Central memory CD8-positive, alpha-beta T cell (primary cell): Measurements from ENCODE around the gene GABBR2.

ENCODE experiments used
- ATAC-seq: fragments of 150-1000 bp; cut with Tn5 transposase; replicated peaks from 2 replicates; pipeline ENCODE4 v1.10.0; 2022; ENCODE audit warnings: mild to moderate bottlenecking, moderate FRiP score, moderate number of reproducible peaks; ENCODE audit not compliant: poor library complexity, severe bottlenecking; ENCODE audit errors: extremely low read depth
- DNase-seq, 2 donors: peaks; one replicate each; pipeline ENCODE4 v3.0.0; 2021; ENCODE audit warnings: low spot score in 2 of 2
- H3K27ac Mint-ChIP-seq: one replicate; pipeline ENCODE4 v1.8.0; 2022; ENCODE audit warnings: low read depth, mild to moderate bottlenecking, moderate library complexity, mixed read lengths
- H3K27me3 Mint-ChIP-seq: one replicate; pipeline ENCODE4 v1.8.0; 2022; ENCODE audit warnings: mixed read lengths
- H3K36me3 Mint-ChIP-seq: one replicate; pipeline ENCODE4 v1.8.0; 2022; ENCODE audit warnings: mild to moderate bottlenecking, moderate library complexity, mixed read lengths; ENCODE audit not compliant: insufficient read depth
- H3K4me1 Mint-ChIP-seq: one replicate; pipeline ENCODE4 v1.8.0; 2022; ENCODE audit warnings: mixed read lengths
- H3K4me3 Mint-ChIP-seq: one replicate; pipeline ENCODE4 v1.8.0; 2022; ENCODE audit warnings: mild to moderate bottlenecking, moderate library complexity, mixed read lengths
- H3K9me3 Mint-ChIP-seq: one replicate; pipeline ENCODE4 v1.8.0; 2022; ENCODE audit warnings: mixed read lengths

Gene GABBR2

DNA sequence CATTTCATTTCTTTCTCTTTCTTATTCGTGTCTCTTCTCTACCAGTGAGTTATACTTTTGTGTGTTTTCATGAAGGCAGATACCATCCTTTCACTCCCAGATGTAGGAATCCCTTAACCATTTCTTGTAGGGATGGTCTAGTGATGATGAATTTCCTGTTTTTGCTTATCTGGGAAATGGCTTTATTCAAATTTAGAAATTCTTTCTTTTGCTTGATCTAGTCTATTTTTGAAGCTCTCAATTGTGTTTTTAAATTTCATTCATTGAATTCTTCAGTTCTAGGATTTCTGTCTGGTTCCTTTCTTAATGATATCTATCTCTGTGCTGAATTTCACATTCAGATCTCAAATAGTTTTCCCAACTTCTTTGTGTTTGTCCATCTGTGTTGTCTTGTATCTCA is 357.4 kb downstream of the GABBR2 start:
- Mint-ChIP-seq H3K27ac (no peak overlapping the region), H3K27me3 (peaks cover 82% of the 10 kb centered on the region), H3K4me1 (no peaks in the 10 kb centered on the region), H3K9me3 (peaks cover 13% of the 10 kb centered on the region), H3K36me3 (peaks cover 2% of the 10 kb centered on the region), H3K4me3 (no peak overlapping the region)
- no peak for ATAC-seq
- no peak for DNase-seq

- DNase-seq (no peak), ATAC-seq (no peak)
- H3K9me3 Mint-ChIP-seq = peaks cover 13% of the 10 kb centered on the region
- peaks cover 2% of the 10 kb centered on the region for H3K36me3 Mint-ChIP-seq
- H3K4me3 Mint-ChIP-seq = no peak overlapping the region
- H3K27ac Mint-ChIP-seq = no peak overlapping the region
- H3K27me3 Mint-ChIP-seq = peaks cover 79% of the 10 kb centered on the region
- no peaks in the 10 kb centered on the region for H3K4me1 Mint-ChIP-seq
Measured at GRCh38 chr9:98347642-98348041, 361.1 kb downstream of the GABBR2 start.

- no peaks in the 10 kb centered on the region for H3K9me3 Mint-ChIP-seq
- H3K4me1 Mint-ChIP-seq = no peaks in the 10 kb centered on the region
- no peak overlapping the region for H3K27ac Mint-ChIP-seq
- H3K36me3 Mint-ChIP-seq = no peaks in the 10 kb centered on the region
- no peak for DNase-seq
- H3K27me3 Mint-ChIP-seq = peaks cover 67% of the 10 kb centered on the region
- no peak for ATAC-seq
- H3K4me3 Mint-ChIP-seq = no peak overlapping the region
Measured at GRCh38 chr9:98345011-98345410, 363.7 kb downstream of the GABBR2 start.

DNA sequence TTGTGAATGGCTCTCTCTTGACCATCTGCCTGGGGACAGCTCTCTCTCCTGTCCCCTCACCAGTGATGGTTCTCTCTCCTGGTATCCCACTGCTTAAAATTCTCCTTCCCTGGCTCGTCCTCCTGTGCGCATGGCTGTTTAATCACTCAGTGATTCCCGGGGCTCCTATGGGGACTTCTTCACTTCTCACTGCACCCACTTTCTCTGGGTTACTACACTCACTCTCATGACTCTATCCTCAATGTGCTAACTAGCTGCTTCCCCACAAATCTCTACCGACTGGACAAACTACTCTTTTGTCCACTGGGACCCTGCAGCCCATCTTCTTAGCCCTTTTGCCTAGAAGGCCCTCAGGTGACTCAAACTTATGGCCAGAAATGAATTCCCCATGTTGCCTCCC is 364.2 kb downstream of the GABBR2 start:
- H3K9me3 Mint-ChIP-seq = no peaks in the 10 kb centered on the region
- no peak overlapping the region for H3K4me3 Mint-ChIP-seq
- ATAC-seq (no peak), DNase-seq (no peak)
- H3K27ac Mint-ChIP-seq = no peak overlapping the region
- H3K27me3 Mint-ChIP-seq = peaks cover 63% of the 10 kb centered on the region
- no peaks in the 10 kb centered on the region for H3K4me1 Mint-ChIP-seq
- no peaks in the 10 kb centered on the region for H3K36me3 Mint-ChIP-seq

- peaks cover 54% of the 10 kb centered on the region for H3K27me3 Mint-ChIP-seq
- H3K4me3 Mint-ChIP-seq = no peak overlapping the region
- no peaks in the 10 kb centered on the region for H3K4me1 Mint-ChIP-seq
- no peaks in the 10 kb centered on the region for H3K9me3 Mint-ChIP-seq
- DNase-seq (no peak), ATAC-seq (no peak)
- H3K36me3 Mint-ChIP-seq = peaks cover 4% of the 10 kb centered on the region
- H3K27ac Mint-ChIP-seq = no peak overlapping the region
Measured at GRCh38 chr9:98342820-98343210, 365.9 kb downstream of the GABBR2 start.

GRCh38 chr9:98342098-98342819 is 366.5 kb downstream of the GABBR2 start:
- Mint-ChIP-seq H3K4me3 (no peak overlapping the region), H3K27ac (no peak overlapping the region), H3K4me1 (no peaks in the 10 kb centered on the region), H3K27me3 (peaks cover 48% of the 10 kb centered on the region), H3K36me3 (peaks cover 4% of the 10 kb centered on the region), H3K9me3 (no peaks in the 10 kb centered on the region)
- no peak for DNase-seq
- no peak for ATAC-seq

DNA sequence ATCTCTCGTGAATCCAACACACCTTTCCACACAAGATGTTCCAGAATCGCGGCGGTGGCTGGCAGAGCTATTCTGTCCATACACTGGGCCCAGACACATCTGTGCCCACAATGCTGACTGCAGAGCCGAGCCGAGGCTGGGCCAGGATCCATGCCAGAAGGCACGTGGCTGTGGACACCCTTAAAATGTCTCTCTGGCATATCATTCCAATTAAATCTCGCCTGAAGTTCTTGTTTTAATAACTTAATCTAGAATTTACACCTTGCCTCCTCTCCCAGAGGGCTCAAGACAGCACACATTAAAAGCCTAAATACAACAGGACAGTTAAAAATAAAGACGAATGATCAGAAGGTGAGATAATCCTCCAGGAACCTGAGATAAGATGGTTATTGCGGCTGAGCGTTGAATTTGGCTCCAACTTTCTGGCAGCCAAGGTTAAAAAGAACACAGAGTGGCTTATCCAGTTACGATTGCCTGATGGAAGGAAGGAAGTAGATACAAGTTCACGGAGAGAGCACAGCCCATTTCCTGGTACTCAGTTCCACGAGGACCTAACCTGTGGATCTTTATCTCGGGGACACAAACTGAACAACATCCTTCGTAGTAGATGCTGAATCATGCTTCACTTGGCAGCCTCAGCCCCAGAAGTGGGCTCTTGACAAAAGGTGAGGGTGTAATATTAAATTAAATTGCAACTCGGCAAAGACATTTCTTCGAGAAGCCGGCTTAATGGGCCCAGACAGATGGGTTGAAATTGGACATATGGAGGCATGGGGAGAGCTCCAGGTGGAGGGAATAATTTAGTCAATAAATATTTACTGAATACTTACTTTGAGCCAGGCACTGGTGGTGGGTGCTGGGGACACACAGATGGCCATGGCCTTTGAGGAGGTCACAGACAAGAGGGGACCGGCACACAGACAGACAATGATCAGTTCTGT is 367.3 kb downstream of the GABBR2 start:
- H3K27me3 Mint-ChIP-seq = peaks cover 41% of the 10 kb centered on the region
- H3K4me1 Mint-ChIP-seq = no peaks in the 10 kb centered on the region
- DNase-seq = no peak

GRCh38 chr9:98339987-98340800 is 368.5 kb downstream of the GABBR2 start:
- ATAC-seq (no peak), DNase-seq (no peak)
- Mint-ChIP-seq H3K4me1 (no peaks in the 10 kb centered on the region), H3K4me3 (no peak overlapping the region), H3K27ac (no peak overlapping the region), H3K27me3 (peaks cover 46% of the 10 kb centered on the region), H3K36me3 (peaks cover 4% of the 10 kb centered on the region), H3K9me3 (no peaks in the 10 kb centered on the region)

More for the DNA sequence above, 367.3 kb downstream of the GABBR2 start:
- ATAC-seq = no peak
- Mint-ChIP-seq H3K4me3 (no peak overlapping the region), H3K27ac (no peak overlapping the region), H3K36me3 (peaks cover 4% of the 10 kb centered on the region), H3K9me3 (no peaks in the 10 kb centered on the region)

DNA sequence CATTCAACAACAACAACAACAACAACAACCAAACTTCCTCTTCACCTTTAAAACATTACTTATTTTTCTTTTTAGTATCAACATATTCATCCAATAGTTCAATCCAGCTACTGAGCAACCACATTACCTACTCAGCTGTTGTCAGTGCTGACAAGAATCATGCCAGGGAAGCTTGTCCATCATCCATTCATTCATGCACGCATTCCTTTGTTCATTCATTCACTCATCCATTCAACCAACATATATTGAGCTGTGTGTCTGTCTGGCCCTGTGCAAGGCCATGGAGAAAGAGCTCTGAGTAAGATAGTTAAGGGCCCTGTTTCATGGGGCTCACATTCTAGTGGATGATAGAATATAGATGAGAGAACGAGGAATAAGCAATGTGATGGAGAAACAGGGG is 373.1 kb downstream of the GABBR2 start:
- no peaks in the 10 kb centered on the region for H3K9me3 Mint-ChIP-seq

GRCh38 chr9:98334796-98335195 is 373.9 kb downstream of the GABBR2 start:
- ATAC-seq = no peak
- Mint-ChIP-seq H3K4me3 (no peak overlapping the region), H3K4me1 (no peaks in the 10 kb centered on the region), H3K27ac (no peak overlapping the region), H3K9me3 (no peaks in the 10 kb centered on the region), H3K27me3 (peaks cover 38% of the 10 kb centered on the region), H3K36me3 (peaks cover 4% of the 10 kb centered on the region)
- DNase-seq = no peak

More for the DNA sequence above, 373.1 kb downstream of the GABBR2 start:
- Mint-ChIP-seq H3K4me1 (no peaks in the 10 kb centered on the region), H3K27ac (no peak overlapping the region), H3K4me3 (no peak overlapping the region), H3K27me3 (peaks cover 31% of the 10 kb centered on the region), H3K36me3 (peaks cover 4% of the 10 kb centered on the region)
- DNase-seq = no peak
- no peak for ATAC-seq

- peaks cover 38% of the 10 kb centered on the region for H3K27me3 Mint-ChIP-seq
- DNase-seq (no peak), ATAC-seq (no peak)
- H3K27ac Mint-ChIP-seq = no peak overlapping the region
- no peak overlapping the region for H3K4me3 Mint-ChIP-seq
- H3K9me3 Mint-ChIP-seq = no peaks in the 10 kb centered on the region
- H3K4me1 Mint-ChIP-seq = no peaks in the 10 kb centered on the region
- peaks cover 2% of the 10 kb centered on the region for H3K36me3 Mint-ChIP-seq
Measured at GRCh38 chr9:98333703-98334582, 374.8 kb downstream of the GABBR2 start.
